Middle frontal gyrus (tissue), 1 donor: Measurements from ENCODE around the gene COMMD7.

Source experiments
- DNase-seq: peaks from one replicate; pipeline ENCODE4 v3.0.0-alpha.2; 2015; ENCODE audit warnings: low spot score; ENCODE audit errors: extremely low spot score

Gene COMMD7

DNA sequence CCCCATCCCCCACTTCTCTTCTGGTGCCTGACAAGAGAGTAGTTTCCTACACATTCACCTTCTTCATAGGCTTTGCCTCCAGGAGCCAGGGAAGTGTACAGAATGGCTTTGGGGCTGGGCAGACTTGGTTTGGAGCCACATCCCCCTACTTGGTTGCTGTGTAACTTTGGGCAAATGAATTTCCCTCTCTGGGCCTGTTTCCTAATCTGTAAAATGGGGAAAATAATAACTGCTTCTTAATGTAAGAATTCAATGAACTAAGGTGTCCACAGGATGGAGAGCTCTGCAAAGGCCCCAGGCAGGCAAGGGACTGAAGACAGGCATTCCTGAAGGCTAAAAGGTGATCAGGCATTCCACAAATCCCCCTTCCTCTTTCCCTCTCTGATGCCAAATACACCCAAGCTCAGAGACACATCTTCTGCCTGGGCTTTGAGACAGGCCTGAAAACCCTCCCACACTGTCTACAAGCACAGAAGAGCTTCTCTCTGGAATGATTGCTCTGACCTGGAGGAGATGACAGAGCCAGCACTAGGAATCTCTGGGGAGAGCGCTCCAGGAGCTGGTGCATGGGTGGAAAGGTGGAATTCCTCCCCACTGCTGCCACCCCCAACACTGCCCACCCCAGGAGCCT, 62.6 kb downstream of the COMMD7 start:
- DNase-seq = no peak

DNA sequence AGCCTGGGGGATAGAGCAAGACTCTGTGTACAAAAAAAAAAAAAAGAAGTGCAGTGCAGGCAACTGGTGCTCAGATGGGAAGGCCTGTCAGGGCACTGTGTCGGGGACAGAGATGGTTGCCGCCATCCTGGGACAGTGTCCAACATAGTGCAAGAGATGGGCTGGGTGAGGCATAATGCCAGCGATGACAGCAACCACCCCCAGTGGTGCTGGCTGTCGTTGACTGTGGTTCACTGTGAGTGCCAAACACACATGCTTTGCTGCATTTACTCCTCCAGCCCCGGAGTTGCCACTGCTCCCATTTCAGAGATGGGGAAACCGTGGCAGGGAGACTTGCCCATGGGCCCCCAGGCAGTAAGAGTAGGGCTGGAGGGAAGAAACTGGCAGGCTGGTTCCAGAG, 64.3 kb downstream of the COMMD7 start:
- no peak for DNase-seq

DNA sequence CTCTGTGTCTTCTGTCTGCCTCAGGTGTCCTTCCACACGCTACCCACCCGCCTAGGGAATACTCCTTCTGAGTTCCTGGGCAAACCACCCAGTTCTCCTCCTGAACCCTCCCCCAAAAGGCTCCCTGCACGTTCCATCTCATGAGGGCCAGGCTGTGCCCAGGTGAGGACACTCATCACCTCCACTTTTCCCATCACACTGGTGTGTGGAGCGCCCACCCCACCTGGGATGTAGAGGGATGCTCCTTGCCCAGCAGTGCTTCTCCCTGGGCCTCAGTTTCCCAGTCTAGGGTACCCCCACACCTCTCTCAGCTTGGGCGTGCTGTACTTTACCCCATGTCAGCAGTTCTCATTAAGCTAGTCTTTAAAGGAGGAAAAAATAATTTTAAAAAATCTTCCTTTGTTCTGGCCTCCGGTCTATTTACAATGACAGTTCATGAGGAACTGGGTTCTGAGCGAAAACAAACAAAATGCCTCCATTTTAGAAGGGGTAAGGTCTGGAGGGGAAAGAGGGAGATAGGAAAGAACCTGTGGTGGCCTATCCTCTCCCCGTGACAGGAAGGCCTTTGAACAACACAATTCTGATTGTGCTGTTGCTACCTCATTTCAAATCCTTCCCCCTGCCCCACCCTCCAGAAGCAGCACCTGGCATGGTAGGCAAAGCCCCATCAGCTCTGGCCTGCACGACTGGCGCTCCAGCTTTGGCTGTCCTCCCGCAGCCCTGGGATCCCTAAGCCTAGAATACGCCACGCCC, 67.9 kb downstream of the COMMD7 start:
- DNase-seq = no peak

DNA sequence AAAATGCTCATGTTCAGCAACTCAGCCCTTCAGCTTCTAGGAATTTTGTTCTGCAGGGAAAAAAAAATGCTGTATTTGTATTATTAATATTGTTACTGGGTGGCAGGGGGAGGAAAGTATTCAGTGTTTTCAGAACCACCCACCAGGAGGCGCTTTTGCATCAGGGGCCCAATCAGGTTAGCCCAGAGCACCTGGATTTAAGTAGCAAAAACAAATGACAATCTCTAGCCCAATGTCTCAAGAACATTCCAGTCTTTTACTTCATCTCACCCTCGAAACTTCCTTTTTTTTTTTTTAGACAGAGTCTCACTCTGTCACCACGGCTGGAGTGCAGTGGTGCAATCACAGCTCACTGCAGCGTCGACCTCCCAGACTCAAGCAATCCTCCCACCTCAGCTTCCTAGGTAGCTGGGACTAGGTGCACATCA, 68.9 kb downstream of the COMMD7 start:
- DNase-seq = no peak

DNA sequence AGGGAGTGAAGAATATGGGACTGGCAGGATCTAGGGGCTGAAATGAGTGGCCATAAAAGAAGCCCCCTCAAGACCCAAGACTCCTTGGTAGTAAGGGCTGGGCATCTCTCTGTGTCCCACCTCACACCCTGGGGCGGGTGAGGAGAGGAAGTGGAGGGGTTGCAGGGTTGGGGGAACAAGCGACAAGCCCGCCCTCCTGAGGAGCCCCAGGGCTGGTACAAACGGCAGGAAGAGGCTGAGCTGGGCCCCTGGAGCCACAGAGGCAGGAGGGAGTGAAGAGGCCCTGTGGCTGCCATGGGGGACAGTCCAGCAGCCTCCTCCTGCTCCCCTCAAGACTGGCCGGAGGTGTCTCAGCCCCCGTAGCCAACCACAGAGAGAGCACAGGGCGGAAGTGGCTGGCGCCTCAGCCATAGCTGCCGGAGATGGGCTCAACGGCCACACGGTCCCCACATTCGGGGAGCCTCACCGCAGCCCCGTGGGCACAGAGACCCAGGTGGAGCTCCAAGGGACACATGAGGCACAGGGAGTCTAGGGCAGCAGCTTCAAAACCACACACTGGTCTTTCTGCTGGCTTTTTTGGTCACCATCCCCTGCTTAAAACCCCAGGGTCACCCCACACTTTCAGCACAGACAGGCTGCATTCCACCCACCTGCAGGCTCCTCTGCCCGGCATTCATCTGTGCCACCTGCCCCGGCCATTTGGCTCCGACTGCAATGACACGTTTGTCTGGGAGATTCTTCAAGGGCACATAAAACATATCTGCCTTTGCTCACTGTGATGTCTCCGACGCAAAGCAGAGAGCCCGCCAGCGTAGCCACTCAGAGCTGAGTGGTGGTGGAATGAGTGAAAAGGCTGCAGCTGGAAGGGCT, 70.0 kb downstream of the COMMD7 start:
- DNase-seq = no peak

DNA sequence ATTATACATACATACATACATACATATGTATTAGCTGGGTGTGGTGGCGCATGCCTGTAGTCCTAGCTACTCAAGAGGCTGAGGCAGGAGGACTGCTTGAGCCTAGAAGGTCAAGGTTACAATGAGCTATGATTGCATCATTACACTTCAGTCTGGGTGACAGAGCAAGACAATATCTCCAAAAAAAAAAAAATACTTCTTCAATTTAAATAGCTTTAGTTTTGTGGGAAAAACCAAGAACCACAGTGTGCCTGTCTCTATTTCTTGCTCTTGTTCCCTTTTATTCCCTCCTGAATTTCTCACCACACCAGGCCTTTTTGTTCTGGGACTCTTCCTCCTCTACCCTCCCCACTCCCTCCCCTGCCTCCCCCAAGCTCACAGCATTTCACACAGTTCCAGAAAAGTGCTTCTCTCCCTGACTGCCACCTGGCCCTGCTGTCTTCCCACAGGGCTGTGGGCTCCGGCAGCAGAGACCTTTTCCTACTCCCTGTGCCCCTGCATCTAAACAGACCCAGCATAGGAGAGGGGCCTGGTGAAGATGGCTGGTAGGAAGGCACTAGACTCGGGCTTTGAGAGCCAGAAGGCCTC, 70.8 kb downstream of the COMMD7 start:
- DNase-seq = no peak

DNA sequence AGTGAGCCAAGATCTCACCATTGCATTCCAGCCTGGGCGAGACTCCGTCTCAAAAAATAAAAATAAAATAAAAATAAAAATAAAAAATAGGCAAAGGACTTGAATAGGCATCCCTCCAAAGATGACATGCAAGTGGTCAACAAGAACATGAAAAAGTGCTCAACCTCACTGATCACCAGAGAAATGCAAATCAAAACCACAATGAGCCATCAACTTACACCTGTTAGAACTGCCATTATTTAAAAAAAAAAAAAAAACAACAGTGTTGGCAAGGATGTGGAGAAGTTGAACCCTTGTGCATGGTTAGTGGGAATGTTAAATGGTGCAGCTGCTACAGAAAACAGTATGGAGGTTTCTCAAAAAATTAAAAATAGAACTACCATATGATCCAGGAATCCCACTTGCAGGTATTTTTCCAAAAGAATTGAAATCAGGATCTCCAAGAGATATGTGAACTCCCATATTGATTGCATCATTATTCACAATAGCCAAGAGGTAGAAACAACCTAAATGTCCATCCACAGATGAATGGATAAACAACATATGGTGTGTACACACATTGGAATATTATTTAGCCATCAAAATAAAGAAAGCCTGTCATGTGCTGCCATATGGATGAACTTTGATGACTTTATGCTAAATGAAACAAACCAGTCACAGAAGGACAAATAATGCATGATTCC, 72.4 kb downstream of the COMMD7 start:
- DNase-seq = no peak

DNA sequence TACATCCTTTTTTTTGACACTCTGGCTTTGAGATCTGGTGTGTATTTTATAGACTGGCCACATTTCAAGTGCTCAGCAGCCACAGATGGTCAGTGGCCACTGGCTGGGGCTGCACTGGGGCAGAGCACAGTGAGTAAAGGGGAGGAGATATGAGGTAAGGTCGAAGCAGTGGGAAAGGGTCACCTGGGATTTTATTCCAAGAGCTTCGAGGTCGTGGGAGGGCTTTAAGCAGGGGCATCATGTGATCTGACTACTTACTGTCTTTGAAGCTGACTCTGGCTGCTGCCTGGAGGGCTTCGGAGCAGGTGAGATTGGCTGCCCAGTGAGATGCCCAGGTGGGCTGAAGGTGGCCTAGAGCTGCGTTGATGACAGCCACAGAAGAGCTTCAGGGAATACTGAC, 76.2 kb downstream of the COMMD7 start:
- DNase-seq = no peak

DNA sequence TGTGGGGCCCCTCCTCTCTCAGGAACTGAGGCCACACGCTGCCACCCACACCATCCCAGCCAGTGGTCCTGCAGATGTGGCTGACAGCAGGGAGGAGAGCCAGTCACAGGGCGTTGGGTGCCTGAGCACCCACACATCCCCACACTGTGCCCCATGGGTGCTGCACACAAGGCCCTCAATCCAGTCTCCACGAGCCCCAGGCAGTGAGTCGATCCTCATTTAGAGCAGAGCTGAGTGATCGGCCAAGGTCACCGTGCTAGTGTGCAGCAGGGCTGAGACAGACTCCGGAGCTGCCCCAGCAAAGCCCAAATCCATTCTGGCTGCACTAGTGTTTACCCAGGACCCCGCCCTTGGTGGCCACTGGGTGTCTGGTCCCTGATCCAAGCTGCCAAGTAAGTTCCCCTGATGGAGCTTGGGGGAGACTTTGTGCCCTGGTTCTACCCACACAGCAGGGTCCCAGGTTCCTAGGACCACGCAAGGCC, 78.5 kb downstream of the COMMD7 start:
- DNase-seq = no peak

DNA sequence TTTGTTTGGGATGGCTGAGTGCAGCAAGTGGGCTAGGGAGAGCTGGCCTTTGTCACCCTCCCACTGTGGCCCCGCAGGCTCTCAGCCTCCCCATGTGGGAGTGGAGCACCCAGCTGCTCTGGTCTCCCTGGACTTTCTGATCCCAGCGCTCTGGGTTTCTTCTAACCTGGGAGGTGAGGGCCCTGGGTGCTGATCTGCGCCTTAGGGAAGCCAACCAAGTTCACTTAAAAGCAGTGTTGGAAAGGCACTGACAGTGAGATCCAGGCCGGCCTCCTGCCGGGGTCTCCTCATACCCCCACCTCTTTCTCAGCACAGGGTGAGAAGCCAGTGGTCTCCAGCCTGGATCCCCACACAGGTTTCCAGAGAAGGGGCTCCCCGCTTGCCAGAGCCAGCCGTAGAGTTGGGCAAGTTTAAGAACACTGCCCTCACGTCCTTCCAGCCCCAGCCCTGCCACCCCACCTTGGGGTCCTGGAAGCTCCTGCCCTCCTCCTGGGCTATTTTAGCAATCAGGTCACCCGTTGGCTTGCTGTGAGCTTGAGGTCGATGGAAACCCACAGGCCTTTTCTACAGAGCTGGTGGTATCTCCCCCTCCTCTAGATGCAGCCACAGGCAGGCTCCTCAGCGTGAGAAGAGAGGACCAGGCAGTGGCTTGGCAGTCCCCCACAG, 79.1 kb downstream of the COMMD7 start:
- DNase-seq = no peak

DNA sequence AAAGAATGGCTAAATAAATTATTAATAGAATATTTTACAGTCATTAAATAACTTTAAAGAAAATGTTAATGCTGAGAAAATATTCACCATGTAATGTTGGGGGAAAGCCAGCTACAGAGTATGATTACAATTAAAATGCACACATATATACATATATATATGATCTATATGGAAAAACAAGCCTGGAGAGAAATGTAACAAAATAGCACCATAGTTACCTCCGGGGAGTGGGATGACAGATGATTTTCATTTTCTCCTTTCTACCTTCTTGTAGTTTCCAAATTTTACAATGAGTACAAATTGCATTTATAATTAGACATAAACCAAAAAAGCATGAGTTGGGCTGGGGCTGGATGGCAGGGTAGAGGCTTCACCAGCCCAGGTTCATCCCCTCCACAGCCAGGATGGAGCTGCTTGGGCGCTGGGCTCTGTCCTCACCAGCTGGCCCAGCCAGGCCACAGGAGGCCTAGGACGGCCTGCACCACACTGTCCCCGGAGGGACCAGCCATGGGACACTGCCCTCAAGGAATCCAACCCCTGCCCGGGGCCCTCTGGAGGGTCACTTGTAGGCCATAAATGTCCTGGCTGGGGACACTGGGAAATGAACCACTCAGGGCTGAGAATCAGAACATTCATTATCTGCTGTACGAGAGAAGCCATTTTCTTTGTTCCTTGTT, 79.8 kb downstream of the COMMD7 start:
- no peak for DNase-seq

DNA sequence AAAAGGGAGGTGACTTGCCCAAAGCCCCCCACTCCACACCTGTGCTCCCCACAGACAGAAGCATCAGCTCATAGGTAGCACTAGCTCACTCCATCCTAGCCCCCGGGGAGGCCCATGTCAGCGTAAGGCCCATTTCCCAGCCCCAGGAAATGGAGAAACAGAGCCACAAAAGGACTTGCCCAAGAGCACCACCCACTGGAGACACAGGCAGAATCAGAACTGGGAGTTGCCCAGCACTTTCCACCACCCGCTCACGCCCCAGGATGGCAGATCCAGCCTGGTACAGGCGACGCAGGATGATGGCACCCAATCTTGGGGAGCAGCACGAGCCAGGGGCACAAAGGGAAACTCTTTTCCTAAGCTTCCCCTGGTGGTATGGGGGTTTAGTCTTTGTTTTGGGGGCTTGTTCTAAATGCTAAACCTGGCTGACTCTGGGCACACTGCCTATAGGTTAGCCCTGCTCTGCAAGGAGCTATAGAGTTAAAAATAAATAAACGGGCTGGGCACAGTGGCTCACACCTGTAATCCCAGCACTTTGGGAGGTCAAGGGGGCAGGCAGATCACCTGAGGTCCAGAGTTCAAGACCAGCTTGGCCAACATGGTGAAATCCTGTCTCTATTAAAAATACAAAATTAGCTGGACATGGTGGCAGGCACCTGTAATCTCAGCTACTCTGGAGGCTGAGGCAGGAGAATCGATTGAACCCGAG, 81.3 kb downstream of the COMMD7 start:
- DNase-seq = no peak

DNA sequence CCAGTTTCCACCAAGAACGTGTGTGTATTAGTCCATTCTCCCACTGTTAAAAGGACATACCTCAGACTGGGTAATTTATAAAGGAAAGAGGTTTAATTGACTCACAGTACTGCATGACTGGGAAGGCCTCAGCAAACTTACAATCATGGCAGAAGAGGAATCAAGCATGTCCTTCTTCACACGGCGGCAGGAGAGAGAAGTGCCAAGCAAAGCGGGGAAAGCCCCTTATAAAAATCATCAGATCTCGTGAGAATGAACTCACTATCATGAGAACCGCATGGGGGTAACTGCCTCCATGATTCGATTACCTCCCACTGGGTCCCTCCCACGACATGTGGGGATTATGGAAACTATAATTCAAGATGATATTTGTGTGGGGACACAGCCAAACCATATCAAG, 82.6 kb downstream of the COMMD7 start:
- DNase-seq = no peak

DNA sequence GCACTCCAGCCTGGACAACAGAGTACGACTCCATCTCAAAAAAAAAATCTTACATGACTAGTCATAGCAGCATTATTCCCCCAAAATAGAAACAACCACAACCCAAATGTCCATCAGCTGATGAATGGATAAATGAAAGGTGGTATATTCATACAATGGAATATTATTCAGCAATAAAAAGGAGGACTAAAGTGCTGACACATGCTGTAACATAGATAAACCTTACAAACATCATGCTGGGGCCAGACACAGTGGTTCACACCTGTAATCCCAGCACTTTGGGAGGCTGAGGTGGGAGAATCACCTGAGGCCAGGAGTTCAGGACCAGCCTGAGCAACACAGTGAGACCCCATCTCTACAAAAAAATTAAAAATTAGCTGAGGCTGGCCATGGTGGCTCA, 86.4 kb downstream of the COMMD7 start:
- DNase-seq = no peak

DNA sequence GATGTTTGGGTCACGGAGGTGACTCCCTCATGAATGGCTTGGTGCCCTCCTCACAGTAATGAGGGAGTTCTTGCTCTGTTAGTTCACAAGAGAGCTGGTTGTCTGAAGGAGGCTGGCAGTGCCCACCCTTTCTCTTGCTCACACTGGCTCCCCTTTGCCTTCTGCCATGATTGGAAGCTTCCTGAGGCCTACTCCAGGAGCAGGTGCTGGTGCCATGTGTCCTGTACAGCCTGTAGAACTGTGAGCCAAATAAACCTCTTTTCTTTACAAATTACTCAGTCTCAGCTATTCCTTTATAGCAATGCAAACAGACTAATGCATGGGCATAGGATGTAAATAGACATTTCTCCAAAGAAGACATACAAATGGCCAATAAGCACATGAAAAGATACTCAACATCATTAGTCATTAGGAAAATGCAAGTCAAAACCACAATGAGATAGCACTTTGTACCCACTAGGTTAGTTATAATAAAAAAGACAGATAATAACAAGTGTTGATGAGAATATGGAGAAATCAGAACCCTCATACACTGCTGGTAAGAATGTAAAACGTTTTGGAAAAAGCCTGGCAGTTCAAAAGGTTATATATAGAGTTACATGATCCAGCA, 87.3 kb downstream of the COMMD7 start:
- DNase-seq = no peak

DNA sequence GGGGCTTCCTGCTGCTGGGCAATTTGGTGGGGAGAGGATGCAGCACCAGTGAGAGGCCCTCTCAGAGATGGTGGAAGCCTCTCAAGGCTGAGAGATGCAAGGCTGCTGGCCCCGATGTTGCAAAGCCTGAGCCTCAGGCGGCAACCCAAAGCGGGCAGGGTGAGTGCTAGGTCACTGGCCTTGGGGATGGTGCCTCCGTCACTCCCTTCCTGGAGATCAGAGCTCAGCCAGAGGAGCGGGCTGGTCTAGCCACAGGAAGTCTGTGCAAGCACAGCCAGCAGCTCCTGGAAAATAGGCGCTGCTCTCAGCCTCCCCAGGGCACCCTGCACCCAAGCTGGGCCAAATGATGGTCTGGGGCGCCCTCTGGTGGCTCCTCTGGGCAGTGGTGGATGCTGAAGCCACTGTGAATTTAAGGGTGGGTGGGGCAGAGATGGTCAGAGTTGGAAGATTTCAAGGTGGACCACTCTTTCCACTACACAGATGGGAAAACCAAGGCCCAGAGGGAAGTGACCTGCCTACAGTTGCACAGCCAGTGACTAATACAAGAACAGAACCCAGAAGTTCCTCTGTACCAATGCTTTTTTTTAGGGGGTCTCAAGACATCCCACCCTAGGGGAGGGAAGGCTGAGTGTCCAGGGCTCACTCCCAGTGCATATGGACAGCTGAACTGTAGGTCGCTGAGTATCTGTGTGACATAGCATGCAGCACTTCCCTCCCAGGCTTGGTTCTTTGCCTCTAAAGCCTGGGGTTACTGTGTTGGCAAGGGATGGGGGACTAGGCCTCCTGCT, 90.3 kb downstream of the COMMD7 start:
- peak; percentile 66 for DNase-seq
